ENCODE data around the gene CEP83.

DNA sequence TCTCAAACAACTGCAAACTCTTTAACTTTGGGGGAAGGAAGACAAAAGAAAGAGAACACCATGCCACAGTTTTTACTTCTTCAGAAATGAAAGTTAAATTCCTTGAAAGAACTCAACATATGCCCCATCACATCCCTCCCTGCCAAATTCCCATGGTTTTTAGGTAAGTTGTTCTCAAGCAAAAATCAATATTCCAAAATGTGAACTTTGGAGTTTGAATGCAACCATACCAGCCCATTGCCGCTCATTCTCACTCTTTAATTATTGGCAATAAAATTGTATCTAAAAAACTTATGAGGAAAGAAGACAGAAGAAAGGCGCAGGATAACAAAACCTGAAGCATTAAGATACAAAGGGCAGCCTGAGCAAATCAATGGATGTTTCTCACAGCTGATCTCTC is 31.8 kb upstream of the CEP83 start:
- TF ChIP-seq CTCF (IDR thresholded peaks at IDR 0.05) (no peak), JUND (IDR thresholded peaks at IDR 0.05) (no peak), POLR2AphosphoS5 (IDR thresholded peaks at IDR 0.05; ENCODE audit: low read depth, low read length) (no peak), NRF1 (IDR thresholded peaks at IDR 0.05; ENCODE audit: low read depth, low read length) (no peak), TAF1 (IDR thresholded peaks at IDR 0.05; ENCODE audit: borderline replicate concordance, low read depth, low read length) (no peak), MEF2A (IDR thresholded peaks at IDR 0.05; ENCODE audit: borderline replicate concordance, low read depth) (no peak), RCOR1 (IDR thresholded peaks at IDR 0.05; ENCODE audit: low read length) (no peak), GABPA (IDR thresholded peaks at IDR 0.05; ENCODE audit: low read depth) (no peak), GATA2 (CRISPR knock-in tag; IDR thresholded peaks at IDR 0.05) (no peak)
- TF ChIP-seq, protein P1, sequence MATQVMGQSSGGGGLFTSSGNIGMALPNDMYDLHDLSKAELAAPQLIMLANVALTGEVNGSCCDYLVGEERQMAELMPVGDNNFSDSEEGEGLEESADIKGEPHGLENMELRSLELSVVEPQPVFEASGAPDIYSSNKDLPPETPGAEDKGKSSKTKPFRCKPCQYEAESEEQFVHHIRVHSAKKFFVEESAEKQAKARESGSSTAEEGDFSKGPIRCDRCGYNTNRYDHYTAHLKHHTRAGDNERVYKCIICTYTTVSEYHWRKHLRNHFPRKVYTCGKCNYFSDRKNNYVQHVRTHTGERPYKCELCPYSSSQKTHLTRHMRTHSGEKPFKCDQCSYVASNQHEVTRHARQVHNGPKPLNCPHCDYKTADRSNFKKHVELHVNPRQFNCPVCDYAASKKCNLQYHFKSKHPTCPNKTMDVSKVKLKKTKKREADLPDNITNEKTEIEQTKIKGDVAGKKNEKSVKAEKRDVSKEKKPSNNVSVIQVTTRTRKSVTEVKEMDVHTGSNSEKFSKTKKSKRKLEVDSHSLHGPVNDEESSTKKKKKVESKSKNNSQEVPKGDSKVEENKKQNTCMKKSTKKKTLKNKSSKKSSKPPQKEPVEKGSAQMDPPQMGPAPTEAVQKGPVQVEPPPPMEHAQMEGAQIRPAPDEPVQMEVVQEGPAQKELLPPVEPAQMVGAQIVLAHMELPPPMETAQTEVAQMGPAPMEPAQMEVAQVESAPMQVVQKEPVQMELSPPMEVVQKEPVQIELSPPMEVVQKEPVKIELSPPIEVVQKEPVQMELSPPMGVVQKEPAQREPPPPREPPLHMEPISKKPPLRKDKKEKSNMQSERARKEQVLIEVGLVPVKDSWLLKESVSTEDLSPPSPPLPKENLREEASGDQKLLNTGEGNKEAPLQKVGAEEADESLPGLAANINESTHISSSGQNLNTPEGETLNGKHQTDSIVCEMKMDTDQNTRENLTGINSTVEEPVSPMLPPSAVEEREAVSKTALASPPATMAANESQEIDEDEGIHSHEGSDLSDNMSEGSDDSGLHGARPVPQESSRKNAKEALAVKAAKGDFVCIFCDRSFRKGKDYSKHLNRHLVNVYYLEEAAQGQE (IDR thresholded peaks at IDR 0.05; ENCODE audit: low read depth, low read length): no peak

All from SK-N-SH (cell line).